K562 (cell line): Measurements from ENCODE around the gene PEX11B. TPM values are rescaled to one million over a fixed set of nuclear protein-coding genes. Genes with fewer than 3 reads are reported as not detected.
A peak's percentile ranks its signal among the peaks of the same experiment; 100 is the strongest.

Experiments
- ATAC-seq: fragments of 200-7000 bp; cut with Tn5 transposase; 3 replicates; pipeline ENCODE4 v1.9.1; 2020; ENCODE audit warnings: moderate library complexity
- BruUV-seq: library from RNA; stranded (reverse); fragments of 400-500 nt; replicated peaks from 2 replicates; lab custom pipeline; 2021; lab: Mats Ljungman, UMichigan
- CTCF ChIA-PET: fragments of 300-600 bp; formaldehyde crosslinking; extraction: SDS; loops from one replicate; lab custom pipeline; 2021; ENCODE audit warnings: low intra/inter-chr PET ratio; lab: Yijun Ruan, JAX
- POLR2A ChIA-PET: fragments of 300-600, 350-650 bp; sonication (Branson Sonifier 250); formaldehyde crosslinking; extraction: SDS; loops from one replicate; lab custom pipeline; 2021; ENCODE audit warnings: antibody characterized with exemption, inconsistent platforms; lab: Yijun Ruan, JAX
- DNase-seq, 4 experiments: peaks; one replicate each; pipeline versions ENCODE4 v3.0.0 to v3.0.0-alpha.2; 2011 to 2018; ENCODE audit warnings: low spot score in 3 of 4, mixed read lengths in 3 of 4; ENCODE audit errors: extremely low read depth in 1 of 4
- FAIRE-seq: peaks from 2 replicates; lab custom pipeline; 2011; peaks lifted over from hg19 to GRCh38; lab: Jason Lieb, UNC
- H2AFZ ChIP-seq: 2 replicates; pipeline ENCODE4 v1.6.0; 2011; ENCODE audit warnings: low read depth, low read length, control low read depth, inconsistent platforms
- H3K27ac ChIP-seq: fragments of 200-600 bp; 3 replicates; pipeline ENCODE4 v1.8.0; 2011; ENCODE audit warnings: low read depth, mild to moderate bottlenecking, control low read depth, inconsistent platforms, low read length, moderate library complexity, mixed read lengths; ENCODE audit errors: extremely low read depth
- H3K27me3 ChIP-seq, 2 experiments: fragments of 300-600 bp in 1 of 2; 2 replicates in 1 of 2; 3 replicates in 1 of 2; pipeline versions ENCODE4 v1.6.0 to v1.8.0; 2011; ENCODE audit warnings: inconsistent platforms in 2 of 2, low read length in 2 of 2, mild to moderate bottlenecking in 1 of 2, mixed read lengths in 1 of 2, moderate library complexity in 1 of 2; ENCODE audit not compliant: control insufficient read depth in 2 of 2, insufficient read depth in 2 of 2
- H3K36me3 ChIP-seq: fragments of 300-600 bp; 3 replicates; pipeline ENCODE4 v1.8.0; 2011; ENCODE audit warnings: mild to moderate bottlenecking, low read length, inconsistent platforms; ENCODE audit not compliant: control insufficient read depth, insufficient read depth
- H3K4me1 ChIP-seq, 2 experiments: fragments of 200-600 bp in 1 of 2; replicated peaks in 1 of 2; 2 replicates in 1 of 2; 3 replicates in 1 of 2; pipeline versions ENCODE4 v1.5.1 to v1.8.0; 2011; ENCODE audit warnings: inconsistent platforms in 2 of 2, low read length in 2 of 2, mild to moderate bottlenecking in 1 of 2, mixed read lengths in 1 of 2, moderate library complexity in 1 of 2; ENCODE audit not compliant: control insufficient read depth in 2 of 2, insufficient read depth in 2 of 2
- H3K4me2 ChIP-seq: 2 replicates; pipeline ENCODE4 v1.6.1; 2011; ENCODE audit warnings: low read length, control low read depth, inconsistent platforms, mixed read lengths; ENCODE audit not compliant: insufficient read depth
- H3K4me3 ChIP-seq: fragments of 200-600 bp; sonication (generic), shearing (Covaris generic); 2 replicates; pipeline ENCODE4 v1.5.1; 2016; ENCODE audit warnings: control low read depth, inconsistent platforms
- H3K79me2 ChIP-seq: fragments of 200-600 bp; 3 replicates; pipeline ENCODE4 v1.8.0; 2011; ENCODE audit warnings: low read length, inconsistent platforms; ENCODE audit not compliant: control insufficient read depth, insufficient read depth
- H3K9ac ChIP-seq, 2 experiments: 2 replicates each; pipeline versions ENCODE4 v1.6.0 to v1.6.1; 2011; ENCODE audit warnings: low read depth in 2 of 2, low read length in 2 of 2, control low read depth in 1 of 2, inconsistent platforms in 1 of 2, mild to moderate bottlenecking in 1 of 2, mixed read lengths in 1 of 2; ENCODE audit not compliant: insufficient read depth in 1 of 2
- H3K9me1 ChIP-seq: one replicate; pipeline ENCODE4 v1.6.0; 2011; ENCODE audit warnings: inconsistent platforms, mild to moderate bottlenecking, low read length, moderate library complexity; ENCODE audit not compliant: control insufficient read depth, insufficient read depth
- H3K9me3 ChIP-seq: replicated peaks from 2 replicates; pipeline ENCODE4 v1.5.1; 2011; ENCODE audit warnings: low read depth, low read length, inconsistent platforms; ENCODE audit not compliant: control insufficient read depth, insufficient read depth
- H4K20me1 ChIP-seq: replicated peaks from 2 replicates; pipeline ENCODE4 v1.6.1; 2011; ENCODE audit warnings: low read length, inconsistent platforms, mixed read lengths; ENCODE audit not compliant: control insufficient read depth, insufficient read depth
- ESRRA ChIP-seq: fragments of 450-650 bp; IDR thresholded peaks from 2 replicates; pipeline ENCODE4 v1.6.1; 2014; ENCODE audit warnings: low read depth, mild to moderate bottlenecking, moderate library complexity, borderline replicate concordance
- HNRNPL ChIP-seq: fragments of 200-400 bp; formaldehyde crosslinking; IDR thresholded peaks from 2 replicates; pipeline ENCODE4 v1.6.1; 2017; ENCODE audit warnings: low read depth, mild to moderate bottlenecking, low read length
- POU5F1 ChIP-seq: fragments of 150-350 bp; IDR thresholded peaks from 2 replicates; pipeline ENCODE4 v1.6.1; 2014; ENCODE audit warnings: borderline replicate concordance, low read length, low read depth, mild to moderate bottlenecking; ENCODE audit not compliant: partially characterized antibody
- PTTG1 ChIP-seq: fragments of 450-650 bp; IDR thresholded peaks from 2 replicates; pipeline ENCODE4 v1.6.1; 2016; ENCODE audit warnings: low read depth, mild to moderate bottlenecking, missing genetic modification characterization, missing compliant biosample characterization
- RNF2 ChIP-seq: sonication (generic); IDR thresholded peaks from 2 replicates; pipeline ENCODE4 v1.6.1; 2016
- SMC3 ChIP-seq: conservative IDR thresholded peaks from 2 replicates; pipeline ENCODE4 v1.6.1; 2011; ENCODE audit warnings: low read depth, low read length, improper control_type of control experiment; ENCODE audit not compliant: insufficient read depth
- SRSF7 ChIP-seq: fragments of 200-400 bp; formaldehyde crosslinking; optimal IDR thresholded peaks from 2 replicates; pipeline ENCODE3; 2017; ENCODE audit warnings: mild to moderate bottlenecking, low read depth, low read length
- TAF7 ChIP-seq: fragments of 450-650 bp; IDR thresholded peaks from 2 replicates; pipeline ENCODE4 v1.6.1; 2016; ENCODE audit warnings: missing genetic modification characterization, missing compliant biosample characterization
- THAP12 ChIP-seq: fragments of 250-450 bp; sonication (Bioruptor Pico); IDR thresholded peaks from 2 replicates; pipeline ENCODE4 v1.9.0; 2021; ENCODE audit warnings: mild to moderate bottlenecking, inconsistent platforms
- YY1 ChIP-seq, 3 experiments: IDR thresholded peaks; 2 replicates each; pipeline ENCODE4 v1.6.1; 2011; ENCODE audit warnings: low read length in 2 of 3, mild to moderate bottlenecking in 2 of 3, moderate library complexity in 2 of 3, borderline replicate concordance in 1 of 3, control low read depth in 1 of 3, low read depth in 1 of 3; ENCODE audit not compliant: insufficient read depth in 3 of 3, insufficient replicate concordance in 2 of 3, control insufficient read depth in 1 of 3, insufficient read length in 1 of 3; ENCODE audit errors: extremely low read depth in 1 of 3
- ZFX ChIP-seq: sonication (generic); formaldehyde crosslinking; IDR thresholded peaks from 2 replicates; pipeline ENCODE4 v1.8.0; 2022; ENCODE audit warnings: mild to moderate bottlenecking, missing genetic modification reagents, moderate library complexity
- ZMIZ1 ChIP-seq, 2 experiments: fragments of 150-350 bp in 1 of 2; IDR thresholded peaks; 2 replicates each; pipeline ENCODE4 v1.6.1; 2012 to 2016; ENCODE audit warnings: low read depth in 2 of 2, low read length in 2 of 2, mild to moderate bottlenecking in 1 of 2, moderate library complexity in 1 of 2
- ZNF431 ChIP-seq: sonication (generic); formaldehyde crosslinking; IDR thresholded peaks from 2 replicates; pipeline ENCODE4 v1.8.0; 2022; ENCODE audit warnings: mild to moderate bottlenecking, missing genetic modification reagents
- ZNF561 ChIP-seq: fragments of 450-650 bp; formaldehyde crosslinking; conservative IDR thresholded peaks from 2 replicates; pipeline ENCODE4 v1.4.0; 2020; ENCODE audit warnings: mild to moderate bottlenecking, moderate library complexity
- ZNF778 ChIP-seq: fragments of 450-650 bp; formaldehyde crosslinking; IDR thresholded peaks from 2 replicates; pipeline ENCODE4 v1.4.0; 2020; ENCODE audit warnings: mild to moderate bottlenecking, moderate library complexity
- in situ Hi-C: fragments of 300-500 bp; cut with MboI; formaldehyde crosslinking; loops from 4 replicates; pipeline ENCODE4 v1.15.0; 2018; ENCODE audit warnings: inconsistent platforms, mixed read lengths
- intact Hi-C: fragments of 100-400 bp; cut with micrococcal nuclease; formaldehyde crosslinking; loops from 2 replicates; pipeline ENCODE4 v1.14.2; 2022
- polyA plus RNA-seq, 8 experiments: library from polyadenylated mRNA; depleted of rRNA in 4 of 8; stranded (reverse) in 5 of 8; unstranded in 3 of 8; fragments of >200 nt; fragmentation: Nextera tagmentation in 2 of 8; fragmentation: Illumina TruSeq in 1 of 8; extraction: Ambion mirVana in 2 of 8; extraction: Trizol in 1 of 8; gene quantifications; 2 replicates each; pipeline versions ENCODE4 v1.2.1 to v1.2.3, GENCODE V29; 2011 to 2014; ENCODE audit warnings: inconsistent platforms in 1 of 8, missing spikeins in 1 of 8
- total RNA-seq, 7 experiments: library from RNA; depleted of rRNA in 6 of 7; stranded (reverse); fragments of >200 nt in 6 of 7; fragmentation: Illumina TruSeq in 2 of 7; extraction: Trizol in 2 of 7; gene quantifications; 2 replicates each; pipeline versions ENCODE4 v1.2.1 to v1.2.3, GENCODE V29; 2011 to 2021; ENCODE audit warnings: low replicate concordance in 1 of 7

The PEX11B gene
- total and polyA plus RNA-seq, 9 of the 15 experiments (the other 6 are each of a cell fraction or from before 2014, with no cell fraction given) = 13.2 to 60.0 (median 21.7) TPM

GRCh38 chr1:145956361-145956760, 37.8 kb upstream of the PEX11B start:
- H3K9me1 ChIP-seq = no peaks in the 10 kb centered on the region
- no peaks in the 10 kb centered on the region for H3K36me3 ChIP-seq
- intact Hi-C loops = loop anchor here (2.0 kb wide), 1 partner anchor 24 kb away; no protein-coding TSS in a partner anchor
- H4K20me1 ChIP-seq = no peaks in the 10 kb centered on the region
- no peaks in the 10 kb centered on the region for H3K27me3 ChIP-seq
- H2AFZ ChIP-seq = no peak overlapping the region; the same call in 1 of the 2 replicates
- peak overlapping the region; percentile 91; the same call in 1 of the 2 replicates for H3K4me2 ChIP-seq
- H3K4me3 ChIP-seq = peak overlapping the region; percentile 79
- in situ Hi-C loops = no loop called here
- H3K4me1 ChIP-seq = peaks cover 15 to 18% of the 10 kb centered on the region in 2 experiments; a peak in 4 of 5 replicates
- H3K27ac ChIP-seq = no peak overlapping the region
- no peak for DNase-seq
- ChIA-PET POLR2A (no interaction called here), CTCF (interaction anchor here (0.5 kb wide), 1 partner anchor 21 kb away, joined by 3 read pairs; no protein-coding TSS in a partner anchor)
- no peak for FAIRE-seq
- peaks cover 29% of the 10 kb centered on the region for H3K79me2 ChIP-seq
- no peak for ATAC-seq
- TF ChIP-seq HNRNPL = no peak
- TF ChIP-seq ZMIZ1 (IDR thresholded peaks at IDR 0.05; ENCODE audit: low read depth in 2 of 2, low read length in 2 of 2) = no peak
- TF ChIP-seq RNF2 = no peak
- TF ChIP-seq ESRRA = no peak
- no peak for TF ChIP-seq SMC3
- no peak for TF ChIP-seq ZFX (CRISPR knock-in tag)
- TF ChIP-seq ZNF431 (CRISPR knock-in tag) = no peak
- TF ChIP-seq THAP12 (CRISPR knock-in tag) = no peak
- no peak for TF ChIP-seq YY1 (IDR thresholded peaks at IDR 0.05; ENCODE audit: borderline replicate concordance in 1 of 3, control insufficient read depth in 1 of 3, extremely low read depth in 1 of 3, insufficient read depth in 3 of 3, insufficient read length in 1 of 3, insufficient replicate concordance in 2 of 3, low read depth in 1 of 3, low read length in 2 of 3)
- no peak for TF ChIP-seq POU5F1
- TF ChIP-seq ZNF778 (CRISPR knock-in tag) = no peak
- no peak for TF ChIP-seq TAF7 (tag)
- no peak for TF ChIP-seq PTTG1 (tag)
- TF ChIP-seq SRSF7 = no peak
- no peak for TF ChIP-seq ZNF561 (CRISPR knock-in tag)
- no peaks in the 10 kb centered on the region for H3K9me3 ChIP-seq
- no TSS peak for BruUV-seq
- peak overlapping the region in 1 of 2 experiments; percentile 70; a peak in 2 of 4 replicates for H3K9ac ChIP-seq
